Measurements from ENCODE around the gene TAC3.

Gene TAC3

GRCh38 chr12:56995930-56996496 lies 20.3 kb downstream of the TAC3 start:
- no peak overlapping the region for H3K9ac ChIP-seq (ENCODE audit: insufficient read length, low read depth)
- no peaks in the 10 kb centered on the region for H3K9me3 ChIP-seq (ENCODE audit: insufficient read depth, low read length)
- H3K4me1 ChIP-seq (ENCODE audit: insufficient read depth, insufficient read length), result no peaks in the 10 kb centered on the region
- DNase-seq (ENCODE audit: low read depth, low spot score), result no peak
- TF ChIP-seq ZNF274 (IDR thresholded peaks at IDR 0.05; ENCODE audit: low read depth, low read length) (no peak), SUZ12 (IDR thresholded peaks at IDR 0.05; ENCODE audit: extremely low read depth, insufficient read depth, insufficient read length) (no peak), YY1 (IDR thresholded peaks at IDR 0.05; ENCODE audit: insufficient read depth, insufficient read length) (no peak)
- H3K4me3 ChIP-seq (ENCODE audit: insufficient read length, low read depth), result no peak overlapping the region
- H3K27me3 ChIP-seq (ENCODE audit: insufficient read depth, insufficient read length), result no peaks in the 10 kb centered on the region
- H3K36me3 ChIP-seq (ENCODE audit: insufficient read depth, insufficient read length, low read length), result peaks cover 40% of the 10 kb centered on the region

GRCh38 chr12:56995201-56995929 lies 21.0 kb downstream of the TAC3 start:
- no peak overlapping the region for H3K9ac ChIP-seq (ENCODE audit: insufficient read length, low read depth)
- peaks cover 34% of the 10 kb centered on the region for H3K36me3 ChIP-seq (ENCODE audit: insufficient read depth, insufficient read length, low read length)
- TF ChIP-seq YY1 (IDR thresholded peaks at IDR 0.05; ENCODE audit: insufficient read depth, insufficient read length) (no peak), ZNF274 (IDR thresholded peaks at IDR 0.05; ENCODE audit: low read depth, low read length) (no peak), SUZ12 (IDR thresholded peaks at IDR 0.05; ENCODE audit: extremely low read depth, insufficient read depth, insufficient read length) (no peak)
- no peaks in the 10 kb centered on the region for H3K27me3 ChIP-seq (ENCODE audit: insufficient read depth, insufficient read length)
- DNase-seq (ENCODE audit: low read depth, low spot score), result no peak
- no peaks in the 10 kb centered on the region for H3K4me1 ChIP-seq (ENCODE audit: insufficient read depth, insufficient read length)
- no peak overlapping the region for H3K4me3 ChIP-seq (ENCODE audit: insufficient read length, low read depth)
- H3K9me3 ChIP-seq (ENCODE audit: insufficient read depth, low read length), result no peaks in the 10 kb centered on the region

- Histone ChIP-seq H3K4me3 (ENCODE audit: insufficient read length, low read depth) (no peak overlapping the region), H3K27me3 (ENCODE audit: insufficient read depth, insufficient read length) (no peaks in the 10 kb centered on the region), H3K9ac (ENCODE audit: insufficient read length, low read depth) (no peak overlapping the region), H3K4me1 (ENCODE audit: insufficient read depth, insufficient read length) (no peaks in the 10 kb centered on the region), H3K36me3 (ENCODE audit: insufficient read depth, insufficient read length, low read length) (peaks cover 23% of the 10 kb centered on the region), H3K9me3 (ENCODE audit: insufficient read depth, low read length) (no peaks in the 10 kb centered on the region)
- TF ChIP-seq SUZ12 (IDR thresholded peaks at IDR 0.05; ENCODE audit: extremely low read depth, insufficient read depth, insufficient read length), result no peak
- TF ChIP-seq YY1 (IDR thresholded peaks at IDR 0.05; ENCODE audit: insufficient read depth, insufficient read length), result no peak
- no peak for TF ChIP-seq ZNF274 (IDR thresholded peaks at IDR 0.05; ENCODE audit: low read depth, low read length)
- DNase-seq (ENCODE audit: low read depth, low spot score), result no peak
Measured at GRCh38 chr12:56994231-56994746, 22.0 kb downstream of the TAC3 start.

GRCh38 chr12:56993346-56993745 lies 23.0 kb downstream of the TAC3 start:
- H3K4me1 ChIP-seq (ENCODE audit: insufficient read depth, insufficient read length), result no peaks in the 10 kb centered on the region
- peaks cover 17% of the 10 kb centered on the region for H3K36me3 ChIP-seq (ENCODE audit: insufficient read depth, insufficient read length, low read length)
- DNase-seq (ENCODE audit: low read depth, low spot score), result no peak
- no peaks in the 10 kb centered on the region for H3K27me3 ChIP-seq (ENCODE audit: insufficient read depth, insufficient read length)
- no peak overlapping the region for H3K4me3 ChIP-seq (ENCODE audit: insufficient read length, low read depth)
- TF ChIP-seq ZNF274 (IDR thresholded peaks at IDR 0.05; ENCODE audit: low read depth, low read length), result no peak
- no peak for TF ChIP-seq YY1 (IDR thresholded peaks at IDR 0.05; ENCODE audit: insufficient read depth, insufficient read length)
- no peak for TF ChIP-seq SUZ12 (IDR thresholded peaks at IDR 0.05; ENCODE audit: extremely low read depth, insufficient read depth, insufficient read length)
- H3K9ac ChIP-seq (ENCODE audit: insufficient read length, low read depth), result no peak overlapping the region
- no peaks in the 10 kb centered on the region for H3K9me3 ChIP-seq (ENCODE audit: insufficient read depth, low read length)

- no peaks in the 10 kb centered on the region for H3K9me3 ChIP-seq (ENCODE audit: insufficient read depth, low read length)
- no peak overlapping the region for H3K9ac ChIP-seq (ENCODE audit: insufficient read length, low read depth)
- TF ChIP-seq SUZ12 (IDR thresholded peaks at IDR 0.05; ENCODE audit: extremely low read depth, insufficient read depth, insufficient read length) (no peak), ZNF274 (IDR thresholded peaks at IDR 0.05; ENCODE audit: low read depth, low read length) (no peak), YY1 (IDR thresholded peaks at IDR 0.05; ENCODE audit: insufficient read depth, insufficient read length) (no peak)
- H3K36me3 ChIP-seq (ENCODE audit: insufficient read depth, insufficient read length, low read length), result peaks cover 8% of the 10 kb centered on the region
- H3K27me3 ChIP-seq (ENCODE audit: insufficient read depth, insufficient read length), result no peaks in the 10 kb centered on the region
- DNase-seq (ENCODE audit: low read depth, low spot score), result no peak
- H3K4me3 ChIP-seq (ENCODE audit: insufficient read length, low read depth), result no peak overlapping the region
- no peaks in the 10 kb centered on the region for H3K4me1 ChIP-seq (ENCODE audit: insufficient read depth, insufficient read length)
Measured at GRCh38 chr12:56991319-56992246, 24.7 kb downstream of the TAC3 start.

GRCh38 chr12:56990648-56991318 lies 25.5 kb downstream of the TAC3 start:
- Histone ChIP-seq H3K4me3 (ENCODE audit: insufficient read length, low read depth) (no peak overlapping the region), H3K36me3 (ENCODE audit: insufficient read depth, insufficient read length, low read length) (peaks cover 8% of the 10 kb centered on the region), H3K27me3 (ENCODE audit: insufficient read depth, insufficient read length) (no peaks in the 10 kb centered on the region), H3K9ac (ENCODE audit: insufficient read length, low read depth) (no peak overlapping the region), H3K4me1 (ENCODE audit: insufficient read depth, insufficient read length) (no peaks in the 10 kb centered on the region), H3K9me3 (ENCODE audit: insufficient read depth, low read length) (no peaks in the 10 kb centered on the region)
- DNase-seq (ENCODE audit: low read depth, low spot score), result no peak
- no peak for TF ChIP-seq SUZ12 (IDR thresholded peaks at IDR 0.05; ENCODE audit: extremely low read depth, insufficient read depth, insufficient read length)
- no peak for TF ChIP-seq YY1 (IDR thresholded peaks at IDR 0.05; ENCODE audit: insufficient read depth, insufficient read length)
- no peak for TF ChIP-seq ZNF274 (IDR thresholded peaks at IDR 0.05; ENCODE audit: low read depth, low read length)

Measured in NT2/D1 (cell line).